Left ventricle myocardium inferior (tissue), 1 donor: ENCODE results near the gene MORC4. TPM values are rescaled to one million over a fixed set of nuclear protein-coding genes. Genes with fewer than 3 reads are reported as not detected.

ENCODE experiments used
- DNase-seq: peaks from one replicate; pipeline ENCODE4 v3.0.0-alpha.2; 2020
- H3K27ac ChIP-seq: fragments of 200-600 bp; replicated peaks from 2 replicates; pipeline ENCODE4 v1.8.0; 2021
- H3K27me3 ChIP-seq: fragments of 200-600 bp; 2 replicates; pipeline ENCODE4 v1.8.0; 2021; ENCODE audit warnings: low read depth
- H3K36me3 ChIP-seq: fragments of 200-600 bp; 2 replicates; pipeline ENCODE4 v1.8.0; 2021
- H3K4me1 ChIP-seq: fragments of 200-600 bp; 2 replicates; pipeline ENCODE4 v1.8.0; 2021
- H3K4me3 ChIP-seq: fragments of 200-600 bp; 2 replicates; pipeline ENCODE4 v1.8.0; 2021; ENCODE audit warnings: mild to moderate bottlenecking, moderate library complexity
- H3K9me3 ChIP-seq: fragments of 200-600 bp; replicated peaks from 2 replicates; pipeline ENCODE4 v1.8.0; 2021
- CTCF ChIP-seq: fragments of 200-600 bp; IDR thresholded peaks from 2 replicates; pipeline ENCODE4 v1.8.0; 2021; ENCODE audit warnings: antibody characterized with exemption, mild to moderate bottlenecking, borderline replicate concordance
- intact Hi-C: fragments of 100-400 bp; cut with micrococcal nuclease; formaldehyde crosslinking; loops from one replicate; pipeline ENCODE4 v1.11.0; 2022
- total RNA-seq: library from RNA; stranded (reverse); fragmentation: NEBNext Ultra II Directional; extraction: Animal tissue kit (Norgen Biotek cat#: 25700); gene quantifications from one replicate; pipeline ENCODE4 v1.2.1, GENCODE V29; 2021
- donor health status: DM: no; HTN: yes; CAD: no; lungs with severe emphysema.

The MORC4 gene
- total RNA-seq, 1 donor from 2014 or later = 2.6 TPM

GRCh38 chrX:106952988-106953387 lies 47.0 kb downstream of the MORC4 start:
- Histone ChIP-seq H3K4me1 (no peaks in the 10 kb centered on the region), H3K27ac (no peak overlapping the region), H3K36me3 (no peaks in the 10 kb centered on the region), H3K9me3 (no peaks in the 10 kb centered on the region), H3K27me3 (no peaks in the 10 kb centered on the region), H3K4me3 (no peak overlapping the region)
- intact Hi-C loops = loop anchor here (10.0 kb wide), 1 partner anchor 58 kb away; no protein-coding TSS in a partner anchor
- peak; percentile 48 for TF ChIP-seq CTCF
- DNase-seq = no peak

- no peak for TF ChIP-seq CTCF
- intact Hi-C loops = loop anchor here (10.0 kb wide), 1 partner anchor 58 kb away; no protein-coding TSS in a partner anchor
- Histone ChIP-seq H3K4me3 (no peak overlapping the region), H3K4me1 (no peaks in the 10 kb centered on the region), H3K27ac (no peak overlapping the region), H3K27me3 (no peaks in the 10 kb centered on the region), H3K36me3 (no peaks in the 10 kb centered on the region), H3K9me3 (no peaks in the 10 kb centered on the region)
- no peak for DNase-seq
Measured at GRCh38 chrX:106952538-106952937, 47.5 kb downstream of the MORC4 start.

GRCh38 chrX:106952089-106952488 lies 47.9 kb downstream of the MORC4 start:
- intact Hi-C loops = loop anchor here (10.0 kb wide), 1 partner anchor 57 kb away; no protein-coding TSS in a partner anchor
- DNase-seq = no peak
- no peaks in the 10 kb centered on the region for H3K27me3 ChIP-seq
- no peak overlapping the region for H3K27ac ChIP-seq
- no peaks in the 10 kb centered on the region for H3K4me1 ChIP-seq
- no peak overlapping the region for H3K4me3 ChIP-seq
- no peaks in the 10 kb centered on the region for H3K36me3 ChIP-seq
- no peaks in the 10 kb centered on the region for H3K9me3 ChIP-seq
- no peak for TF ChIP-seq CTCF

- Histone ChIP-seq H3K9me3 (no peaks in the 10 kb centered on the region), H3K4me3 (no peak overlapping the region), H3K27ac (no peak overlapping the region), H3K27me3 (no peaks in the 10 kb centered on the region), H3K4me1 (no peaks in the 10 kb centered on the region), H3K36me3 (no peaks in the 10 kb centered on the region)
- DNase-seq = no peak
- TF ChIP-seq CTCF = no peak
- intact Hi-C loops = loop anchor here (10.0 kb wide), 1 partner anchor 56 kb away; no protein-coding TSS in a partner anchor
Measured at GRCh38 chrX:106951230-106951629, 48.8 kb downstream of the MORC4 start.

- intact Hi-C loops = loop anchor here (10.0 kb wide), 1 partner anchor 56 kb away; no protein-coding TSS in a partner anchor
- Histone ChIP-seq H3K27ac (no peak overlapping the region), H3K27me3 (no peaks in the 10 kb centered on the region), H3K4me3 (no peak overlapping the region), H3K9me3 (no peaks in the 10 kb centered on the region), H3K36me3 (no peaks in the 10 kb centered on the region), H3K4me1 (no peaks in the 10 kb centered on the region)
- DNase-seq = no peak
- no peak for TF ChIP-seq CTCF
Measured at GRCh38 chrX:106950381-106950780, 49.6 kb downstream of the MORC4 start.

- no peak for TF ChIP-seq CTCF
- H3K4me1 ChIP-seq = no peaks in the 10 kb centered on the region
- intact Hi-C loops = no loop called here
- no peaks in the 10 kb centered on the region for H3K27me3 ChIP-seq
- no peak for DNase-seq
- no peaks in the 10 kb centered on the region for H3K9me3 ChIP-seq
- no peak overlapping the region for H3K27ac ChIP-seq
- no peaks in the 10 kb centered on the region for H3K36me3 ChIP-seq
- no peak overlapping the region for H3K4me3 ChIP-seq
Measured at GRCh38 chrX:106949366-106949765, 50.6 kb downstream of the MORC4 start.
